NCI-H2081 (cell line): ENCODE data around the gene TNRC6B.
A peak's percentile ranks its signal among the peaks of the same experiment; 100 is the strongest.

Experiments
- DNase-seq, 2 experiments: peaks; one replicate each; lab custom pipeline; 2025; lab: John Stamatoyannopoulos, UW

TNRC6B gene

GRCh38 chr22:40240686-40241085 is 63.0 kb downstream of the TNRC6B start:
- no peak for DNase-seq

GRCh38 chr22:40241200-40241763 is 63.6 kb downstream of the TNRC6B start:
- DNase-seq = no peak

GRCh38 chr22:40243891-40244290 is 66.2 kb downstream of the TNRC6B start:
- no peak for DNase-seq

- no peak for DNase-seq
Observed at GRCh38 chr22:40244586-40244985, 66.9 kb downstream of the TNRC6B start.

GRCh38 chr22:40247976-40248375 is 70.3 kb downstream of the TNRC6B start:
- no peak for DNase-seq

GRCh38 chr22:40249286-40249685 is 71.6 kb downstream of the TNRC6B start:
- no peak for DNase-seq

- no peak for DNase-seq
Observed at GRCh38 chr22:40250608-40251007, 72.9 kb downstream of the TNRC6B start.

- DNase-seq = no peak
Observed at GRCh38 chr22:40251106-40251505, 73.4 kb downstream of the TNRC6B start.

GRCh38 chr22:40252146-40252545 is 74.4 kb downstream of the TNRC6B start:
- no peak for DNase-seq

- DNase-seq = no peak
Observed at GRCh38 chr22:40256516-40256915, 78.8 kb downstream of the TNRC6B start.

GRCh38 chr22:40258017-40258416 is 80.3 kb downstream of the TNRC6B start:
- no peak for DNase-seq

- DNase-seq = no peak
Observed at GRCh38 chr22:40258501-40258915, 80.8 kb downstream of the TNRC6B start.

GRCh38 chr22:40261783-40262182 is 84.1 kb downstream of the TNRC6B start:
- no peak for DNase-seq

GRCh38 chr22:40263191-40263590 is 85.5 kb downstream of the TNRC6B start:
- DNase-seq = no peak

- no peak for DNase-seq
Observed at GRCh38 chr22:40265783-40266182, 88.1 kb downstream of the TNRC6B start.

GRCh38 chr22:40270031-40270430 is 92.3 kb downstream of the TNRC6B start:
- no peak for DNase-seq

GRCh38 chr22:40270748-40271373 is 93.1 kb downstream of the TNRC6B start:
- no peak for DNase-seq

- DNase-seq = no peak
Observed at GRCh38 chr22:40271440-40271839, 93.7 kb downstream of the TNRC6B start.

- no peak for DNase-seq
Observed at GRCh38 chr22:40273319-40273718, 95.6 kb downstream of the TNRC6B start.

- DNase-seq = no peak
Observed at GRCh38 chr22:40276996-40277823, 99.5 kb downstream of the TNRC6B start.

- DNase-seq = no peak
Observed at GRCh38 chr22:40279017-40279416, 101.3 kb downstream of the TNRC6B start.

- peak; percentile 16 to 47 for DNase-seq
Observed at GRCh38 chr22:40281717-40282116, 104.0 kb downstream of the TNRC6B start.

GRCh38 chr22:40285513-40285912 is 107.8 kb downstream of the TNRC6B start:
- DNase-seq = no peak
